GM21717 (cell line): ENCODE results near the gene AQP12B.

Source experiments
- ATAC-seq: cut with Tn5 transposase; IDR thresholded peaks from one replicate; pipeline ENCODE4 v1.9.1; 2021; ENCODE audit warnings: mild to moderate bottlenecking, moderate library complexity; ENCODE audit not compliant: unreplicated experiment

The AQP12B gene

GRCh38 chr2:240637116-240637900 is 45.4 kb downstream of the AQP12B start:
- no peak for ATAC-seq

GRCh38 chr2:240636563-240637115 is 46.0 kb downstream of the AQP12B start:
- no peak for ATAC-seq

GRCh38 chr2:240635998-240636547 is 46.6 kb downstream of the AQP12B start:
- no peak for ATAC-seq

- no peak for ATAC-seq
These were observed 47.3 kb downstream of the AQP12B start for GRCh38 chr2:240635121-240635997.

GRCh38 chr2:240632306-240632721 is 50.4 kb downstream of the AQP12B start:
- no peak for ATAC-seq

GRCh38 chr2:240631548-240632305 is 51.0 kb downstream of the AQP12B start:
- no peak for ATAC-seq

- ATAC-seq: no peak
These were observed 51.7 kb downstream of the AQP12B start for GRCh38 chr2:240630771-240631547.

- ATAC-seq: no peak
These were observed 52.5 kb downstream of the AQP12B start for GRCh38 chr2:240629968-240630770.

GRCh38 chr2:240629619-240629967 is 53.1 kb downstream of the AQP12B start:
- ATAC-seq: no peak

- ATAC-seq: no peak
These were observed 53.7 kb downstream of the AQP12B start for GRCh38 chr2:240628808-240629618.

- no peak for ATAC-seq
These were observed 54.2 kb downstream of the AQP12B start for GRCh38 chr2:240628507-240628807.

GRCh38 chr2:240627736-240628506 is 54.8 kb downstream of the AQP12B start:
- no peak for ATAC-seq

GRCh38 chr2:240626531-240627300 is 56.0 kb downstream of the AQP12B start:
- no peak for ATAC-seq
